Activated CD4-positive, alpha-beta T cell treated with anti-CD3 and anti-CD28 coated beads, Interleukin-2, amount 10 ng/mL, durations not matched to agents 24 days and 14 days (primary cell): ENCODE results near the gene TRAF2. TPM values are rescaled to one million over a fixed set of nuclear protein-coding genes. Genes with fewer than 3 reads are reported as not detected.
"Not testable (repeated sequence)": the region's sequence is repeated elsewhere in the genome, so short reads cannot be mapped to it uniquely, and the experiment has no call there.

Experiments
- DNase-seq: peaks from one replicate; pipeline ENCODE4 v3.0.0; 2022
- H3K27ac Mint-ChIP-seq: one replicate; pipeline ENCODE4 v1.8.0; 2022; ENCODE audit warnings: mild to moderate bottlenecking, mixed read lengths
- H3K27me3 Mint-ChIP-seq: one replicate; pipeline ENCODE4 v1.8.0; 2022; ENCODE audit warnings: mixed read lengths
- H3K36me3 Mint-ChIP-seq: one replicate; pipeline ENCODE4 v1.8.0; 2022; ENCODE audit warnings: low read depth, mild to moderate bottlenecking, mixed read lengths
- H3K4me1 Mint-ChIP-seq: one replicate; pipeline ENCODE4 v1.8.0; 2021; ENCODE audit warnings: mixed read lengths
- H3K4me3 Mint-ChIP-seq: one replicate; pipeline ENCODE4 v1.8.0; 2022; ENCODE audit warnings: mild to moderate bottlenecking, moderate library complexity, mixed read lengths
- H3K9me3 Mint-ChIP-seq: one replicate; pipeline ENCODE4 v1.8.0; 2021; ENCODE audit warnings: mixed read lengths
- intact Hi-C: fragments of 100-400 bp; cut with micrococcal nuclease; formaldehyde crosslinking; loops from one replicate; pipeline ENCODE4 v1.15.1; 2023
- total RNA-seq: library from RNA; stranded (reverse); gene quantifications from 2 replicates; pipeline ENCODE4 v1.2.3, GENCODE V29; 2022

The TRAF2 gene
- total RNA-seq, 1 donor from 2014 or later, result 66.6 TPM

- Mint-ChIP-seq H3K4me1 (no peaks in the 10 kb centered on the region), H3K4me3 (no peak overlapping the region), H3K36me3 (peaks cover 8% of the 10 kb centered on the region), H3K27ac (no peak overlapping the region), H3K27me3 (no peaks in the 10 kb centered on the region), H3K9me3 (no peaks in the 10 kb centered on the region)
- no peak for DNase-seq
- intact Hi-C loops, result no loop called here
Measured at GRCh38 chr9:136858452-136858843, 27.9 kb upstream of the TRAF2 start.

- H3K27ac Mint-ChIP-seq, result no peak overlapping the region
- intact Hi-C loops, result no loop called here
- no peak for DNase-seq
- H3K36me3 Mint-ChIP-seq, result peaks cover 14% of the 10 kb centered on the region
- H3K9me3 Mint-ChIP-seq, result no peaks in the 10 kb centered on the region
- no peak overlapping the region for H3K4me3 Mint-ChIP-seq
- peaks cover 4% of the 10 kb centered on the region for H3K4me1 Mint-ChIP-seq
- H3K27me3 Mint-ChIP-seq, result no peaks in the 10 kb centered on the region
Measured at GRCh38 chr9:136858844-136859757, 27.2 kb upstream of the TRAF2 start.

DNA sequence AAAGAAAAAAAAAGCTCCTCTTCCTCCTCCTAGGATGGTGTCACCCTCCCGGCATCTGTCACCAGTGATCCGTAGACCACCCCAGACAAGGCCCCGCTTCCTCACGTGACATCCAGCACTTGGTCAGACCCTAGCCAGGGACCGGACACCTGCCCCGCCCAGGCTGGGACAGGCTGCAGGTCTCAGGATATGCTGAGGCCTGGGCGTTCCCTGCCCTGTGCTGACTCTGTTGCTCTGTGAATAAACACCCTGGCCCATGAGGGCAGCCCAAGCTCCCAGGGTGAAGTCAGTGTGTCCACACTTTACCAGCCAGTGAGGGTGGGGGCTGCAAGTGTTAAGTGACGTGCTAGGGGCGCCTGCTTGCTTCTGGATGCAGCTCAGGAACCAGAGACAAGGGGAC, 25.8 kb upstream of the TRAF2 start:
- Mint-ChIP-seq H3K9me3 (no peaks in the 10 kb centered on the region), H3K27me3 (no peaks in the 10 kb centered on the region), H3K4me3 (no peak overlapping the region), H3K4me1 (peaks cover 14% of the 10 kb centered on the region), H3K27ac (no peak overlapping the region), H3K36me3 (peaks cover 16% of the 10 kb centered on the region)
- intact Hi-C loops, result no loop called here
- DNase-seq, result no peak

DNA sequence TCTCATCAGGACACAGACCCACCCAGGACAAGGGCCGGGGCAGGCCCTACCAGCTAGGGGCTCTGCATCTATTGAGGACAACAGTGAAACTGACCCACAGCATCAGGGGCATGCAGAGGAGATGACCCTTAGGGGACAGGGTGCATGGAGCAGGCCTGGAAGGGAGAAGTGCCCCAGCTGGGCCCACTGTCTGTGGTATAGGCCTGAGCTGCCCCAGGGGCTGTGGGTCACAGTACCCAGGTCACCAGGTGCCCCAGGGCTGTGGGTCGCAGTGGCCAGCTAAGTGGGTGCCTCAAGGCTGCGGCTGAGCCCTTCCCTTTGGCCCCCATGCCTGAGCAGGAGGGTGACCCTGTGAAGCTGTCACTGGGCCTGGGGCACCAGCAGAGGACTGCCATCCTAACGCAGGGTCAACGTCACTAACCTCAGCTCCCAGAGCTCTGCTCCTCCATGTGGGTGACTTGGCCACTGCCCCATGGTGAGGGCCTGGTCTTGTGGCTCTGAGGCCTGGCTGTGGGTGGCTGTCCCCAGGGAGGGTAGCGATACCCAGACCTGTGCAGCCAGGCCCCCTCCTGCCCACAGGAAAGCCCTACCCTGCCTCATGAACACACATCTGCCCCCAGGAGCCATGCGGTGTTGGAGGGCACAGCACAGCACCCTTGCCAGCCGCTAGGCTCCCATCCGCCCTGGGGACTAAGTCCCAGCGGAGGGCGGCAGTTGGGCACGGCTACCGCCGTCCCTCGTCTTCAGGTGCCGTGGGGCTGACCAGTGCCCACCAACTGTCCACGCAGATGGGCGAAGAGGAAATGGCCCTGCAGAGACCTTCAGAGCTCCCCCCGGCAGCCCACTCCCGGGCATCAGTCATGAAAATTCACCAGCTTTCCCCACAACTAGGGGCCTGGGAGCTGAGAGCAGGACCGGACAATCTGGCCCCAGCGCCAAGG, 25.1 kb upstream of the TRAF2 start:
- DNase-seq, result no peak
- Mint-ChIP-seq H3K4me1 (peaks cover 14% of the 10 kb centered on the region), H3K27ac (no peak overlapping the region), H3K36me3 (peaks cover 16% of the 10 kb centered on the region), H3K4me3 (no peak overlapping the region), H3K9me3 (no peaks in the 10 kb centered on the region), H3K27me3 (no peaks in the 10 kb centered on the region)
- intact Hi-C loops, result no loop called here

DNA sequence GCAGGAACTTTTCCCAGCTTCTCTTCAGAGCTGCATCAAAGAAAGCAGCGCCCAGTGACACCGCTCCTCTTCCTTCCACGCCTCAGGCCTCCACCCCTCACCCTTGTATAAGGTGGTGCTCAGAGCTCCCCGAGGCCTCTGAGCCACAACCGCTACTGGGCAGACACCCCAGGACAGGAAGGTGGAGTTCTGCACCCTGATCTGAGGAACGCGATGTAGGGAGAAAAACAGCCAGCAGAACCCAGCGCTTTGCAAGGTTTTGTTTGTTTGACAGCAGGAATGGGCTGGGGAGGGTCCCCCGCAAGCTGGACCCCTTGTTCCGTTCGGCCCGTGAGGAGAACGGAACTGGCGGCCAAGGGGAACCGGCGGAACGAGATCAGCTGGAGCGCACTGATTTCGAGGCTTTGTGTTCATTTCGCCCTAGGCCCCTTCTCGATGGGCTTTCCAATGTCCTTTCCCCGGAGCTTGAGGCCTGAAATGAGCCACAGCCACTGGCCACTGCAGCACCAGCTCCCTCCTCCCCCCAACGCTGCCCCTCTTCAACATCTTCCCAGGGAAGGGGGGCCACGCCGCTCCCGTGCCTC, 24.4 kb upstream of the TRAF2 start:
- Mint-ChIP-seq H3K9me3 (no peaks in the 10 kb centered on the region), H3K27me3 (no peaks in the 10 kb centered on the region), H3K4me1 (peaks cover 14% of the 10 kb centered on the region), H3K36me3 (peaks cover 16% of the 10 kb centered on the region), H3K27ac (no peak overlapping the region), H3K4me3 (no peak overlapping the region)
- intact Hi-C loops, result no loop called here
- no peak for DNase-seq

GRCh38 chr9:136862849-136863622, 23.3 kb upstream of the TRAF2 start:
- intact Hi-C loops, result no loop called here
- DNase-seq, result no peak
- no peaks in the 10 kb centered on the region for H3K27me3 Mint-ChIP-seq
- no peaks in the 10 kb centered on the region for H3K9me3 Mint-ChIP-seq
- H3K36me3 Mint-ChIP-seq, result peaks cover 20% of the 10 kb centered on the region
- no peak overlapping the region for H3K27ac Mint-ChIP-seq
- peaks cover 14% of the 10 kb centered on the region for H3K4me1 Mint-ChIP-seq
- no peak overlapping the region for H3K4me3 Mint-ChIP-seq

- Mint-ChIP-seq H3K27me3 (no peaks in the 10 kb centered on the region), H3K36me3 (peaks cover 25% of the 10 kb centered on the region), H3K9me3 (no peaks in the 10 kb centered on the region), H3K27ac (peak overlapping the region; percentile 34), H3K4me1 (peaks cover 14% of the 10 kb centered on the region), H3K4me3 (peak overlapping the region; percentile 19)
- no peak for DNase-seq
- intact Hi-C loops, result no loop called here
Measured at GRCh38 chr9:136863623-136864273, 22.6 kb upstream of the TRAF2 start.

GRCh38 chr9:136865041-136865767, 21.1 kb upstream of the TRAF2 start:
- DNase-seq, result no peak
- H3K4me3 Mint-ChIP-seq, result peak overlapping the region; percentile 90
- H3K36me3 Mint-ChIP-seq, result peaks cover 30% of the 10 kb centered on the region
- no peaks in the 10 kb centered on the region for H3K9me3 Mint-ChIP-seq
- H3K27me3 Mint-ChIP-seq, result no peaks in the 10 kb centered on the region
- intact Hi-C loops, result no loop called here
- peak overlapping the region; percentile 74 for H3K27ac Mint-ChIP-seq
- peaks cover 19% of the 10 kb centered on the region for H3K4me1 Mint-ChIP-seq

GRCh38 chr9:136865768-136866103, 20.6 kb upstream of the TRAF2 start:
- Mint-ChIP-seq H3K9me3 (no peaks in the 10 kb centered on the region), H3K4me3 (peak overlapping the region; percentile 90), H3K4me1 (peaks cover 19% of the 10 kb centered on the region), H3K27me3 (no peaks in the 10 kb centered on the region), H3K27ac (peak overlapping the region; percentile 89), H3K36me3 (peaks cover 28% of the 10 kb centered on the region)
- DNase-seq, result no peak
- intact Hi-C loops, result loop anchor here (1.0 to 2.0 kb wide), 4 partner anchors 17 to 37 kb away; partner anchors contain the start of genes PHPT1 and TRAF2

DNA sequence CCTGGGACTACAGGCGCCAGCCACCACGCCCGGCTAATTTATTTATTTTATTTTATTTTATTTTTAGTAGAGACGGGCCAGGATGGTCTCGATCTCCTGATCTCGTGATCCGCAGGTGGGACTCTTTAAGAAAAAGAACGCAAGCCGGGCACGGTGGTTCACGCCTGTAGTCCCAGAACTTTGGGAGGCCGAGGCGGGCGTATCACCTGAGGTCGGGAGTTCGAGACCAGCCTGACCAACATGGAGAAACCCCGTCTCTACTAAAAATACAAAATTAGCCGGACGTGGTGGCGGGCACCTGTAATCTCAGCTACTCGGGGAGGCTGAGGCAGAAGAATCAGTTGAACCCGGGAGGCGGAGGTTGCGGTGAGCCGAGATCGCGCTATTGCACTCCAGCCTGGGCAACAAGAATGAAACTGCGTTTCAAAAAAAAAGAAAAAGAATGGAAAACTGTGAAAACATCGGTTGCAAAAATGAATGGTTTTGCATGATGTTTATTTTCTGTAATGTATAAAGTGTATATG, 19.4 kb upstream of the TRAF2 start:
- not testable (repeated sequence) for H3K27me3 Mint-ChIP-seq, H3K9me3 Mint-ChIP-seq, DNase-seq
- Mint-ChIP-seq H3K27ac (peak overlapping the region; percentile 76), H3K4me3 (peak overlapping the region; percentile 74), H3K36me3 (peaks cover 26% of the 10 kb centered on the region), H3K4me1 (peaks cover 19% of the 10 kb centered on the region)
- intact Hi-C loops, result loop anchor here (1.0 to 2.0 kb wide), 4 partner anchors 15 to 35 kb away; partner anchors contain the start of genes PHPT1 and TRAF2

DNA sequence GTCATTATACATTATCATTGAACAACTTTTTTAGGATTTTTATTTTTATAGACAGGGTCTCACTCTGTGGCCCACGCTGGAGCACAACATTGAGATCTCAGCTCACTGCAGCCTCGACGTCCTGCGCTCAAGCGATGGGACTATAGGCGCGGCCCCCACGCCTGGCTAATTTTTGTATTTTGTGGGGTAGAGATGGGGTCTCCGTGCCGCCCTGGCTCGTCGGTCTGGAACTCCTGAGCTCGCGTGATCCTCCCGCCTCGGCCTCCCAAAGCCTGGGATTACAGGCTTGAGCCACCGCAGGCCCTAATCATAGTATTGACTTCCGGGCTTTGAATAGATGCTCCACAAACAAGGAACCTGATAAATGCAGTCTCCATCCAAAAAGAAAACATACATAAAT, 18.8 kb upstream of the TRAF2 start:
- H3K27me3 Mint-ChIP-seq, result no peaks in the 10 kb centered on the region
- intact Hi-C loops, result loop anchor here (2.0 kb wide), 1 partner anchor 19 kb away; the partner anchor contains the start of gene PHPT1
- H3K36me3 Mint-ChIP-seq, result peaks cover 26% of the 10 kb centered on the region
- DNase-seq, result no peak
- H3K9me3 Mint-ChIP-seq, result no peaks in the 10 kb centered on the region
- peak overlapping the region; percentile 25 for H3K27ac Mint-ChIP-seq
- H3K4me3 Mint-ChIP-seq, result peak overlapping the region; percentile 58
- H3K4me1 Mint-ChIP-seq, result peaks cover 19% of the 10 kb centered on the region

DNA sequence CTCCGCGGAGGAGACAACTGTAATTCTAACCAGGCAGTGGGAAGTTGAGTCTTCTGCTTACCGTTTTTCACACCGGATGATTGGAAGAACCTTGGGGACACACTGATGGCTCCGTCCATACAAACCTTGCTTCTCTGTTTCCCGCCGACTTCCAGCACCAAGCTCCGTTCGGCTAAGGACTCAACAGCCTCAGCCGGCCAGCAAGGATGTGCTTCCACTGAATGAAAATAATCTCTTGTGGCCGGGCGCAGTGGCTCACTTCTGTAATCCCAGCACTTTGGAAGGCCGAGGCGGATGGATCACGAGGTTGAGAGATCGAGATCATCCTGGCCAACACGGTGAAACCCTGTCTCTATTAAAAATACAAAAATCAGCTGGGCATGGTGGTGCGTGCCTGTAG, 18.4 kb upstream of the TRAF2 start:
- intact Hi-C loops, result loop anchor here (2.0 kb wide), 1 partner anchor 19 kb away; the partner anchor contains the start of gene PHPT1
- H3K27ac Mint-ChIP-seq, result no peak overlapping the region
- no peak for DNase-seq
- H3K4me3 Mint-ChIP-seq, result peak overlapping the region; percentile 58
- peaks cover 26% of the 10 kb centered on the region for H3K36me3 Mint-ChIP-seq
- H3K4me1 Mint-ChIP-seq, result peaks cover 19% of the 10 kb centered on the region
- no peaks in the 10 kb centered on the region for H3K9me3 Mint-ChIP-seq
- H3K27me3 Mint-ChIP-seq, result no peaks in the 10 kb centered on the region
